Psoas muscle (tissue), 8 donors: ENCODE measurements around the gene DNAJC8. TPM values are rescaled to one million over a fixed set of nuclear protein-coding genes. Genes with fewer than 3 reads are reported as not detected.
A peak's percentile ranks its signal among the peaks of the same experiment; 100 is the strongest.

Experiments used
- ATAC-seq, 4 donors: fragments of 200-7000 bp; cut with Tn5 transposase; one replicate each; pipeline ENCODE4 v1.9.1; 2020; ENCODE audit warnings: moderate library complexity in 3 of 4, mild to moderate bottlenecking in 2 of 4
- DNase-seq, 2 donors: peaks; one replicate each; pipeline ENCODE4 v3.0.0-alpha.2; 2020
- H3K27ac ChIP-seq: fragments of 200-600 bp; one replicate; pipeline ENCODE4 v1.8.0; 2022
- H3K27me3 ChIP-seq, 3 donors: fragments of 200-600 bp in 1 of 3; one replicate each; pipeline versions ENCODE4 v1.6.1 to v1.8.0; 2013 to 2022; ENCODE audit warnings: low read length in 2 of 3, mild to moderate bottlenecking in 2 of 3, moderate library complexity in 1 of 3; ENCODE audit not compliant: insufficient read depth in 3 of 3
- H3K36me3 ChIP-seq, 2 donors: fragments of 200-600 bp in 1 of 2; one replicate each; pipeline versions ENCODE4 v1.6.1 to v1.8.0; 2013 to 2022; ENCODE audit warnings: low read depth in 1 of 2, mild to moderate bottlenecking in 1 of 2, moderate library complexity in 1 of 2; ENCODE audit not compliant: insufficient read depth in 1 of 2
- H3K4me1 ChIP-seq: fragments of 200-600 bp; one replicate; pipeline ENCODE4 v1.8.0; 2022
- H3K4me3 ChIP-seq: fragments of 200-600 bp; one replicate; pipeline ENCODE4 v1.8.0; 2022; ENCODE audit warnings: mild to moderate bottlenecking
- H3K9me3 ChIP-seq: fragments of 200-600 bp; one replicate; pipeline ENCODE4 v1.8.0; 2022
- CTCF ChIP-seq: fragments of 200-600 bp; IDR thresholded peaks from one replicate; pipeline ENCODE4 v1.8.0; 2022; ENCODE audit warnings: antibody characterized with exemption
- WGBS, 3 donors: extraction: QIAGEN DNeasy Blood & Tissue Kit; methylation state at CpG; one replicate each; pipeline versions ENCODE4 v1.1.6 to v1.1.7; 2013; 5-methylcytosine and 5-hydroxymethylcytosine counted together
- intact Hi-C, 2 donors: fragments of 100-400 bp; cut with DNase I; formaldehyde crosslinking; loops; one replicate each; pipeline versions ENCODE4 v1.11.0 to v1.14.2; 2022
- polyA plus RNA-seq, 3 donors: library from polyadenylated mRNA; stranded (reverse); fragments of 200-250 nt; gene quantifications; one replicate each; pipeline ENCODE4 v1.2.3, GENCODE V29; 2013
- total RNA-seq, 4 donors: library from RNA; stranded (reverse); fragmentation: NEBNext Ultra II Directional in 2 of 4; extraction: Animal tissue kit (Norgen Biotek cat#: 25700) in 2 of 4; gene quantifications; one replicate each; pipeline versions ENCODE4 v1.2.1 to v1.2.4, GENCODE V29; 2021 to 2023
- donor health status: healthy with polysubstance abuse.
- donor health status: DM: no; HTN: no; CAD: no; lungs with moderate emphysema.
- donor health status: Bipolar disorder and iron deficiency.
- donor health status: healthy.
- donor health status: DM: yes; HTN: yes; CAD: no.
- donor health status: DM: no; HTN: no; CAD: no.
- donor health status: DM: no; HTN: no; CAD: no.
- donor health status: DM: yes; HTN: yes; CAD: no.

DNAJC8 gene
- total and polyA plus RNA-seq, 7 donors = 46.6 to 116 (median 64.0) TPM

DNA sequence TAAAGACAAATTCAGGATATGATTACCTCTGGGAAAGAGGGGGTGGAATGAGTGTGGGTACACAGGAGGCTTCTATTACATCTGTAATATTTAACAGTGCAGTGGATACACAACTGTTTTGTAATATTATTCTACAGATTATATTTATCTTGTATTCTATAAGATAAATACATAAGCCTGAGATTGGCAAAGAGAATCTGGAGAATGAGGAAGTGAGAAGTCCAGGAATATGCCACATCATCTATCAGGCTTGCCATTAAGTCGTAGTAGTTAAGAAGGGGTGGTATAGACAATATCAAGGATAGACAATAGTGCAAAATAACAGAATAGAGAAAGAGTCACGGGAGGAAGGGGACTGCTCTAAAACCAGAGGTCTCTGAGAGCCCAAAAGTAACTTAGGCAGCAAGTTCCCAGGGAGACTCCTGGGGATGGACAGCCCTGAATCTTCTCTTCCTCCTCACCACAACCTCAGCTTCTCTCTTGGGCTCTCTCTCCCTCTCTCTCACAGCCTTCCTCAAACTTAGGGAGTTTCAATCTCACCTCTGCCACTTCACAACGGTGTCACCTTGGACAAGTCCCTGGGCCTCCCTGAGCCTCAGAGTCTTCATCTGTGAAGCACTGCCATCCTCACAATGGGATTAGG is 42.4 kb downstream of the DNAJC8 start:
- intact Hi-C loops = no loop called here
- DNase-seq = no peak
- no peak for ATAC-seq
- Histone ChIP-seq H3K27ac (no peak overlapping the region), H3K4me3 (no peak overlapping the region), H3K9me3 (no peaks in the 10 kb centered on the region), H3K36me3 (no peaks in the 10 kb centered on the region), H3K4me1 (no peaks in the 10 kb centered on the region), H3K27me3 (no peaks in the 10 kb centered on the region)
- TF ChIP-seq CTCF = no peak
- WGBS, 3 donors = 68 to 85% (median 69%) methylated on average over 3 of the region's 3 CpGs

GRCh38 chr1:28185071-28185470 is 47.8 kb downstream of the DNAJC8 start:
- Histone ChIP-seq H3K9me3 (no peaks in the 10 kb centered on the region), H3K27me3 (no peaks in the 10 kb centered on the region), H3K4me3 (no peak overlapping the region), H3K36me3 (no peaks in the 10 kb centered on the region), H3K27ac (no peak overlapping the region), H3K4me1 (no peaks in the 10 kb centered on the region)
- DNase-seq (no peak), ATAC-seq (no peak)
- intact Hi-C loops = no loop called here
- 81 to 91% (median 84%) methylated on average over 1 of the region's 1 CpG for WGBS, 3 donors
- no peak for TF ChIP-seq CTCF

GRCh38 chr1:28180306-28181305 is 52.2 kb downstream of the DNAJC8 start:
- H3K27ac ChIP-seq = no peak overlapping the region
- intact Hi-C loops = no loop called here
- H3K27me3 ChIP-seq = peaks cover 0 to 2% (median 0%) of the 10 kb centered on the region in 3 donors
- no peak for TF ChIP-seq CTCF
- ATAC-seq (no peak), DNase-seq (peak in 1 of 2 donors; percentile 36)
- 65 to 73% (median 68%) methylated on average over 12 of the region's 12 CpGs for WGBS, 3 donors
- H3K9me3 ChIP-seq = no peaks in the 10 kb centered on the region
- H3K4me1 ChIP-seq = no peaks in the 10 kb centered on the region
- H3K4me3 ChIP-seq = no peak overlapping the region
- H3K36me3 ChIP-seq = no peaks in the 10 kb centered on the region

DNA sequence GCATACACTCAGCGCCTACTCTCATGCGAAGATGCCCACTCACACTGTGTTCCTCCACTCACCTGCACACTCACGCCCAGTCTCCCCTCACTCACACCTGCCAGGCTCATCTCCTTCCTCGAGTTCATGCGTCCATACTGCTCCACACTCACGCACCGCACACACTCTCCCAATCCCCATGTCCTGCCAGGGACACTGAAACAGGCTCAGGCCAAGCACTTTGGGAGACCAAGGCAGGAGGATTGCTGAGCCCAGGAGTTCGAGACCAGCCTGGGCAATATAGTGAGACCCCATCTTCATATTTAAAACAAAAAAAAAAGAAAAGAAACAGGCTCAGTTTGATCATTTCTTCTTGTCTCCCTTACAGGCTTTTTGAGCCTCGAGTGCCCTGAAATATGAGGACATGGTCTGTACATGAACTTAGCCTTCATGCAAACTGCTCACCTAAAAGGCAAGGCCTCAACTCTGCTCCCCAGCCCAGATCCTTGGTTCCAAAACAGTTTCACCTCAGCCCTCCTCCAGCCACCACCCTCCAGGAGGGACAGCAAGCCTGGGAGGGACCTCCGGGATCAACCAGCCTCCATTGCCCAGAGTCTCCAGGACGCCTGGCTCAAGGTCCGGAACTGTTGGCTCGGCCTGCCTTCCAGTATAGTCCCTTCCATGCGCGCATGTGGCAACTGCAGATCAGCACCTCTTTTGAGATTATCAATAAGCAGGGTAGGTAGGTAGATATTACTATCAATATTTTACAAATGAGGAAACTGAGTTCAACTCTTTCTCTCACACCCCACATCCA is 53.9 kb downstream of the DNAJC8 start:
- Histone ChIP-seq H3K4me3 (no peak overlapping the region), H3K27me3 (peaks cover 0 to 2% (median 0%) of the 10 kb centered on the region in 3 donors), H3K27ac (no peak overlapping the region), H3K36me3 (no peaks in the 10 kb centered on the region), H3K4me1 (no peaks in the 10 kb centered on the region), H3K9me3 (no peaks in the 10 kb centered on the region)
- DNase-seq = peak in 1 of 2 donors; percentile 28
- no peak for ATAC-seq
- TF ChIP-seq CTCF = no peak
- intact Hi-C loops = no loop called here
- 88 to 94% (median 89%) methylated on average over 15 of the region's 15 CpGs for WGBS, 3 donors
